Pancreas (tissue), 10 donors: ENCODE results near the gene TMEM74B. TPM values are rescaled to one million over a fixed set of nuclear protein-coding genes. Genes with fewer than 3 reads are reported as not detected.

Experiments used
- ATAC-seq, 4 donors: fragments of 200-7000 bp; cut with Tn5 transposase; one replicate each; pipeline versions ENCODE4 v1.8.0 to v1.9.1; 2020; ENCODE audit warnings: mild to moderate bottlenecking in 4 of 4, moderate library complexity in 4 of 4
- DNase-seq, 6 donors: peaks; one replicate each; pipeline ENCODE4 v3.0.0-alpha.2; 2020
- FAIRE-seq: peaks from 2 replicates; lab custom pipeline; 2012; peaks lifted over from hg19 to GRCh38; lab: Jason Lieb, UNC
- H3K27ac ChIP-seq, 4 donors: fragments of 200-600 bp; sonication (generic); 1 replicate in 3 of 4; 2 replicates in 1 of 4; pipeline versions ENCODE4 v1.5.0 to v1.8.0; 2020
- H3K27me3 ChIP-seq, 4 donors: fragments of 200-600 bp; one replicate each; pipeline ENCODE4 v1.8.0; 2021
- H3K36me3 ChIP-seq, 3 donors: fragments of 200-600 bp; sonication (generic) in 1 of 3; one replicate each; pipeline versions ENCODE4 v1.5.0 to v1.8.0; 2020 to 2021
- H3K4me1 ChIP-seq, 3 donors: fragments of 200-600 bp; one replicate each; pipeline ENCODE4 v1.8.0; 2021
- H3K4me3 ChIP-seq, 4 donors: fragments of 200-600 bp; sonication (generic) in 2 of 4; one replicate each; pipeline versions ENCODE4 v1.5.0 to v1.8.0; 2020 to 2021
- H3K9me3 ChIP-seq, 4 donors: fragments of 200-600 bp; one replicate each; pipeline ENCODE4 v1.8.0; 2021
- CTCF ChIP-seq, 4 donors: fragments of 200-600 bp; sonication (generic) in 3 of 4; IDR thresholded peaks; one replicate each; pipeline versions ENCODE4 v1.5.0 to v1.8.0; 2021; ENCODE audit warnings: antibody characterized with exemption in 4 of 4
- WGBS, 2 donors: extraction: QIAGEN DNeasy Blood & Tissue Kit; methylation state at CpG; one replicate each; pipeline ENCODE4 v1.1.7; 2013; 5-methylcytosine and 5-hydroxymethylcytosine counted together
- intact Hi-C, 3 donors: fragments of 100-400 bp; cut with DNase I; formaldehyde crosslinking; loops; one replicate each; pipeline versions ENCODE4 v1.11.1 to v1.14.2; 2022
- polyA plus RNA-seq, 2 donors: library from polyadenylated mRNA; stranded (reverse); fragments of 200-250 nt; gene quantifications; one replicate each; pipeline ENCODE4 v1.2.3, GENCODE V29; 2013
- total RNA-seq, 6 donors: library from RNA; stranded (reverse); fragmentation: NEBNext Ultra II Directional in 4 of 6; extraction: Animal tissue kit (Norgen Biotek cat#: 25700) in 4 of 6; gene quantifications; one replicate each; pipeline versions ENCODE4 v1.2.1 to v1.2.4, GENCODE V29; 2021 to 2023
- donor health status: healthy with polysubstance abuse.
- donor health status: DM: no; HTN: no; CAD: no; lungs with moderate emphysema.
- donor health status: DM: no; HTN: no; CAD: no.
- donor health status: control.
- donor health status: control.
- donor health status: Bipolar disorder and iron deficiency.
- donor health status: DM: yes; HTN: yes; CAD: no.
- donor health status: DM: no; HTN: no; CAD: no.
- donor health status: DM: no; HTN: no; CAD: no.
- donor health status: DM: yes; HTN: yes; CAD: no.

TMEM74B gene
- total and polyA plus RNA-seq, 8 donors: 0.22 to 15.3 (median 0.76) TPM

- intact Hi-C loops: no loop called here
- WGBS, 2 donors: 90 to 92% methylated on average over 5 of the region's 5 CpGs
Measured at GRCh38 chr20:1130847-1131246, 53.9 kb downstream of the TMEM74B start.

More at GRCh38 chr20:1130847-1131246, 53.9 kb downstream of the TMEM74B start:
- Histone ChIP-seq H3K4me3 (no peak overlapping the region), H3K4me1 (no peaks in the 10 kb centered on the region), H3K27me3 (no peaks in the 10 kb centered on the region), H3K9me3 (no peaks in the 10 kb centered on the region), H3K27ac (no peak overlapping the region), H3K36me3 (peaks cover 0 to 70% (median 56%) of the 10 kb centered on the region in 3 donors)
- no peak for TF ChIP-seq CTCF (IDR thresholded peaks at IDR 0.05)
- no peak for FAIRE-seq
- no peak for DNase-seq
- ATAC-seq: peak in 2 of 4 donors; percentile 45 to 64

Other genes with a start within 250 kb of the TMEM74B start
- gene RSPO4, start 182.7 kb downstream of the TMEM74B start, total RNA-seq: under 1 TPM in 3 of 6 donors, not detected in 3; 0.09 to 0.28 (median 0.21) TPM
- under 1 TPM; 0.08 to 0.09 TPM for gene RSPO4, start 182.7 kb downstream of the TMEM74B start, polyA plus RNA-seq
- 100 to 1,000 TPM in 1 of 6 donors, 10 to 100 TPM in 5; 71.9 to 114 (median 84.1) TPM for gene PSMF1, start 66.4 kb downstream of the TMEM74B start, total RNA-seq
- gene PSMF1, start 66.4 kb downstream of the TMEM74B start, polyA plus RNA-seq: 10 to 100 TPM; 17.8 to 43.4 TPM
- gene C20orf202, start 18.5 kb upstream of the TMEM74B start, total RNA-seq: under 1 TPM in 3 of 6 donors, not detected in 3; 0.13 to 0.18 (median 0.14) TPM
- gene C20orf202, start 18.5 kb upstream of the TMEM74B start, polyA plus RNA-seq: under 1 TPM in 1 of 2 donors, not detected in 1; 0.23 TPM
- not detected for gene RAD21L1, start 41.1 kb upstream of the TMEM74B start, total RNA-seq
- gene RAD21L1, start 41.1 kb upstream of the TMEM74B start, polyA plus RNA-seq: not detected
- gene SNPH, start 81.3 kb upstream of the TMEM74B start, total RNA-seq: 1 to 10 TPM; 1.1 to 2.7 (median 2.2) TPM
- 1 to 10 TPM; 3.6 to 4.3 TPM for gene SNPH, start 81.3 kb upstream of the TMEM74B start, polyA plus RNA-seq
- gene SDCBP2, start 144.2 kb upstream of the TMEM74B start, total RNA-seq: 10 to 100 TPM in 3 of 6 donors, 1 to 10 TPM in 3; 4.7 to 14.8 (median 9.3) TPM
- 10 to 100 TPM; 13.8 to 23.8 TPM for gene SDCBP2, start 144.2 kb upstream of the TMEM74B start, polyA plus RNA-seq
- 100 to 1,000 TPM in 1 of 6 donors, 10 to 100 TPM in 5; 40.2 to 104 (median 67.3) TPM for gene FKBP1A, start 208.1 kb upstream of the TMEM74B start, total RNA-seq
- 10 to 100 TPM; 62.1 to 86.7 TPM for gene FKBP1A, start 208.1 kb upstream of the TMEM74B start, polyA plus RNA-seq